Neutrophil (primary cell): Measurements from ENCODE around the gene RNGTT.

Experiments used
- H3K27ac ChIP-seq: fragments of 200-600 bp; sonication (generic); 2 replicates; pipeline ENCODE4 v1.5.1; 2016; ENCODE audit warnings: mild to moderate bottlenecking, moderate library complexity
- H3K27me3 ChIP-seq: fragments of 200-600 bp; sonication (generic); 2 replicates; pipeline ENCODE4 v1.6.0; 2016; ENCODE audit warnings: mild to moderate bottlenecking
- H3K36me3 ChIP-seq: fragments of 200-600 bp; sonication (generic); 2 replicates; pipeline ENCODE4 v1.5.1; 2017
- H3K4me1 ChIP-seq, 2 experiments: fragments of 200-600 bp in 1 of 2; sonication (generic) in 1 of 2; 1 replicate in 1 of 2; 2 replicates in 1 of 2; pipeline versions ENCODE4 v1.5.1 to v1.6.1; 2013 to 2016; ENCODE audit warnings: low read depth in 1 of 2, low read length in 1 of 2, mild to moderate bottlenecking in 1 of 2, moderate library complexity in 1 of 2; ENCODE audit not compliant: control insufficient read depth in 1 of 2, insufficient read depth in 1 of 2
- H3K4me3 ChIP-seq, 2 experiments: fragments of 200-600 bp in 1 of 2; sonication (generic) in 1 of 2; 1 replicate in 1 of 2; 2 replicates in 1 of 2; pipeline ENCODE4 v1.5.1; 2013 to 2016; ENCODE audit warnings: low read depth in 1 of 2, low read length in 1 of 2, mild to moderate bottlenecking in 1 of 2, moderate library complexity in 1 of 2
- H3K9me3 ChIP-seq: fragments of 200-600 bp; sonication (generic); 2 replicates; pipeline ENCODE4 v1.5.1; 2016
- TF ChIP-seq, protein P1 (sequence below): fragments of 200-600 bp; sonication (generic); IDR thresholded peaks from 2 replicates; pipeline ENCODE4 v1.5.1; 2016; ENCODE audit warnings: antibody characterized with exemption

The RNGTT gene

DNA sequence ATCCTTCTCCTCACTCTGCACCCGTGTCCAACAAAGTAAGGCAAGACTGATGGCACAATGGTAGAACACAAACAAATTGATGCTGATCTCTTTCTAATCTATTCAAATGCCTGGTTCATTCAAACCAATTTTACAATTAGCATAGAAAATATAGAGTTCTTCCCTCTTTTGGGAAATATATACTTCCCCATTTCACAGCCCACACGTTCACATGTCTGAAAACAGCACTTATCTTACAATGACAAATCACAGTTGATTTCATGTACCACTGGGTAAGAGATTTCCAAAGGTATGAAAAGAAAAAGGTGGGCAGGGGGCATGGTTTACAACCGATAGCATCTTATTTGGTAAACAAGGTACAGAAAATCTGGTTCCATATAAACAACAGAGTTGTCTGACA, 137.6 kb downstream of the RNGTT start:
- Histone ChIP-seq H3K4me1 (no peaks in the 10 kb centered on the region), H3K4me3 (no peak overlapping the region), H3K36me3 (no peaks in the 10 kb centered on the region), H3K9me3 (no peaks in the 10 kb centered on the region), H3K27me3 (no peaks in the 10 kb centered on the region), H3K27ac (no peak overlapping the region)
- TF ChIP-seq, protein P1, sequence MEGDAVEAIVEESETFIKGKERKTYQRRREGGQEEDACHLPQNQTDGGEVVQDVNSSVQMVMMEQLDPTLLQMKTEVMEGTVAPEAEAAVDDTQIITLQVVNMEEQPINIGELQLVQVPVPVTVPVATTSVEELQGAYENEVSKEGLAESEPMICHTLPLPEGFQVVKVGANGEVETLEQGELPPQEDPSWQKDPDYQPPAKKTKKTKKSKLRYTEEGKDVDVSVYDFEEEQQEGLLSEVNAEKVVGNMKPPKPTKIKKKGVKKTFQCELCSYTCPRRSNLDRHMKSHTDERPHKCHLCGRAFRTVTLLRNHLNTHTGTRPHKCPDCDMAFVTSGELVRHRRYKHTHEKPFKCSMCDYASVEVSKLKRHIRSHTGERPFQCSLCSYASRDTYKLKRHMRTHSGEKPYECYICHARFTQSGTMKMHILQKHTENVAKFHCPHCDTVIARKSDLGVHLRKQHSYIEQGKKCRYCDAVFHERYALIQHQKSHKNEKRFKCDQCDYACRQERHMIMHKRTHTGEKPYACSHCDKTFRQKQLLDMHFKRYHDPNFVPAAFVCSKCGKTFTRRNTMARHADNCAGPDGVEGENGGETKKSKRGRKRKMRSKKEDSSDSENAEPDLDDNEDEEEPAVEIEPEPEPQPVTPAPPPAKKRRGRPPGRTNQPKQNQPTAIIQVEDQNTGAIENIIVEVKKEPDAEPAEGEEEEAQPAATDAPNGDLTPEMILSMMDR, result no peak

DNA sequence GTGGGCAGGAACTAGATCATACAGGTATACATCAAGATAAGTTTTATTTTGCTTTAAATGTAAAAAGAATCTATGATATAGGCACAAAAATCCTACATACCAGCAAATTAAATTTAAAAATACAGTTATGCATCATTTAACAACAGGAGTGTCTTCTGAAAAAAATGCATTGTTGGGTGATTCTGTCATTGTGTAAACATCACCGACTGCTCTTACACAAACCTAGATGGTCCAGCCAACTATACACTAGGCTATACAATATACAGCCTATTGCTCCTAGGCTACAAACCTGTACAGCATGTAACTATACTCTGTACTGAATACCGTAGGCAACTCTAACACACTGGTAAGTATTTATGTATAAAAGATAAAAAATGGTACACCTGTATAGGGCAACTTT, 139.4 kb downstream of the RNGTT start:
- H3K4me1 ChIP-seq, result no peaks in the 10 kb centered on the region
- no peaks in the 10 kb centered on the region for H3K36me3 ChIP-seq
- TF ChIP-seq, protein P1, result no peak
- no peaks in the 10 kb centered on the region for H3K9me3 ChIP-seq
- H3K27ac ChIP-seq, result no peak overlapping the region
- no peaks in the 10 kb centered on the region for H3K27me3 ChIP-seq
- H3K4me3 ChIP-seq, result no peak overlapping the region

DNA sequence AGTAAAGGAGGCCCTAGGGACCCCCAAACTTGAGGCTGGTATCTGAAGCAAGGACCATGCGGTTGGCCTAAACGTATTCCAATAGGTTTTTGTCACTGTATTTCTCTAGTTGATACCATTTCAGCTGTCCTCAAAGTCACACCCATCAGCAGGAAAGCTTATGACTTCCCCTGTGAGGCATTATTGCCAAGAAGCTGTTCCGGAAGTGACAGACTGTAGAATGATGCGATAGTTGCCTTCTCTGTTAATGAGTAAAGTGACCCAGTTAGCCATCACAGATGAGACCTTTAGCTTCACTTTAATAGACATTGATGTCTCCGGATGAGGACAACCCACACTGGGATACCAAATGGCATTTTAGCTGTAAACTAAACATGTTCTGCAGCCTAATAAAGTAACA, 147.9 kb downstream of the RNGTT start:
- H3K27me3 ChIP-seq, result no peaks in the 10 kb centered on the region
- no peak overlapping the region for H3K27ac ChIP-seq
- TF ChIP-seq, protein P1, result no peak
- H3K4me1 ChIP-seq, result no peaks in the 10 kb centered on the region
- no peaks in the 10 kb centered on the region for H3K9me3 ChIP-seq
- no peak overlapping the region for H3K4me3 ChIP-seq
- H3K36me3 ChIP-seq, result no peaks in the 10 kb centered on the region

DNA sequence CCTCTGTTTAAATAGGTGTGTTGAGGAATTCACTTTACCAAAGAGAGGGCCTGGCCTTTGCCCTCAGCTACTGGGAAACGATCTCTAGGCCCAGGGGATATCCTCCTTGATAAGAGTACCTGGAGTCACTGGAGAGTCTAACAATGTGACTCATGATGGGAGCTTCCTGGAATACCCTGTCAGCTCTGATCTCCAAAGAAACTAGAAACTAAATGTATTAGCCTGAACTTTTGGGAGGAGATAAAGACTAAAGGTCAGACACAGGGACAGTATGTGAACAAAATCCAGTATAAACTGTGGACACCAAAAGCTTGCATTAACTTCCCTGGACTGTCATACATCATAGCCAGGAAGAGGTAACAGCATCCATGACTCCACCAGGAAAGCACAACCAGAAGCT, 148.5 kb downstream of the RNGTT start:
- Histone ChIP-seq H3K27me3 (no peaks in the 10 kb centered on the region), H3K4me3 (no peak overlapping the region), H3K9me3 (no peaks in the 10 kb centered on the region), H3K4me1 (no peaks in the 10 kb centered on the region), H3K36me3 (no peaks in the 10 kb centered on the region), H3K27ac (no peak overlapping the region)
- TF ChIP-seq, protein P1, result no peak

DNA sequence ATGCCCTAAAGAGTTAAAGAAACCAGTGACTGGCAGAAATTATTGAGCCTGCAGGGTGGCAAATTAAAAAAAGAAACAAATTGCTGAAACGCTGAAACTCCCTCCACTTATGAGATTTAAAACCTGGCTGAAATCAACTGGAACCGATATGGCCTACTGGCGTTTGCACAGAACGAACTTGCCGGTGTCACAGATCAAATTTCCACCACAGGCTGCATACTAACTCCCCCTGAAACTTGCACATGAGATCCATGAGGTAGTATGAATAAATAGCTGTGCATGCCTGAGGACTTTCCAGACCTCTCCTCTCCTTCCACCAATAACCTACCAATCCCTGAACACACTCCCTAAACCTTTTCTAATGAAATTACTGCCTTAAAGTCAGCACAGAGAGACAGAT, 150.4 kb downstream of the RNGTT start:
- H3K27ac ChIP-seq, result no peak overlapping the region
- no peaks in the 10 kb centered on the region for H3K4me1 ChIP-seq
- no peaks in the 10 kb centered on the region for H3K27me3 ChIP-seq
- H3K36me3 ChIP-seq, result no peaks in the 10 kb centered on the region
- no peak overlapping the region for H3K4me3 ChIP-seq
- TF ChIP-seq, protein P1, result no peak
- H3K9me3 ChIP-seq, result no peaks in the 10 kb centered on the region

DNA sequence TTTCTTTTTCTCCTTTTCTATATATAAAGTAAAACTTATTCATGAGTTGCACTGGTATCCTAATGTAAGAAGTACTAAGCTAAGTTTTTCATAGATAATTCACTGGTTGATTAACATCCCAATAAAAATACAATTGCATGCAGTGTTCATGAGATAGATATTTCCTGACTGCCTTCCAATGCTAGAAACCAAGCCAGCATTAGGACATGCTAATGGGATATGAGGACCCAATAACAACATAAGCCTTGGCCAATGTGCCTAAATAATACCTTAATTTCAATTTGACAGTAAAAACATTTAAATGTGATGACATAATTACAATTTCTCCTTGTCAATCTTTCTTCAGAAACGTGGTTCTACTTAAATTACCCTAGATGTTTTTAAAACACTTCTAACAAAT, 152.7 kb downstream of the RNGTT start:
- H3K36me3 ChIP-seq, result no peaks in the 10 kb centered on the region
- H3K27me3 ChIP-seq, result no peaks in the 10 kb centered on the region
- H3K4me3 ChIP-seq, result no peak overlapping the region
- H3K4me1 ChIP-seq, result no peaks in the 10 kb centered on the region
- TF ChIP-seq, protein P1, result no peak
- H3K27ac ChIP-seq, result no peak overlapping the region
- no peaks in the 10 kb centered on the region for H3K9me3 ChIP-seq
